ENCODE measurements around the gene SHOX. TPM values are rescaled to one million over a fixed set of nuclear protein-coding genes. Genes with fewer than 3 reads are reported as not detected.
A peak's percentile ranks its signal among the peaks of the same experiment; 100 is the strongest.

The SHOX gene
- total RNA-seq, 2 donors from 2014 or later, result not detected

DNA sequence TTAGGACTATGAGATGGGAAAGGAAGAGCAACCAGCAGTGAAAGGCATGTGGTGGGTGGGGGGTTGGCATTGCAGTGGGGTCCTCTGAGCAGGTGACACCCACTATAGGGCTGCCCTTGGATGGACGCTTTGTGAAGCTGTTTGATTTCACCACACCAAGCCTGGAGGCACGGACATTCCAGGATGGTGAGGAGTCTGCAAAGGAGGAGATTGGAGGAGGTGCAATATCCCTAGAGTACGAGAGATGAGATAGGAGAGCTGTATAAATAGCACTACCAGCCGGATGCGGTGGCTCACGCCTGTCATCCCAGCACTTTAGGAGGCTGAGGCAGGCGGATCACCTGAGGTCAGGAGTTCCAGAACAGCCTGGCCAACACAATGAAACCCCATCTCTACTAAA, 42.3 kb downstream of the SHOX start:
- H3K9me3 Mint-ChIP-seq, result no peaks in the 10 kb centered on the region
- H3K27ac Mint-ChIP-seq, result no peak overlapping the region
- no peaks in the 10 kb centered on the region for H3K36me3 Mint-ChIP-seq
- DNase-seq (ENCODE audit: low spot score in 2 of 2), result no peak
- ATAC-seq, result no peak

DNA sequence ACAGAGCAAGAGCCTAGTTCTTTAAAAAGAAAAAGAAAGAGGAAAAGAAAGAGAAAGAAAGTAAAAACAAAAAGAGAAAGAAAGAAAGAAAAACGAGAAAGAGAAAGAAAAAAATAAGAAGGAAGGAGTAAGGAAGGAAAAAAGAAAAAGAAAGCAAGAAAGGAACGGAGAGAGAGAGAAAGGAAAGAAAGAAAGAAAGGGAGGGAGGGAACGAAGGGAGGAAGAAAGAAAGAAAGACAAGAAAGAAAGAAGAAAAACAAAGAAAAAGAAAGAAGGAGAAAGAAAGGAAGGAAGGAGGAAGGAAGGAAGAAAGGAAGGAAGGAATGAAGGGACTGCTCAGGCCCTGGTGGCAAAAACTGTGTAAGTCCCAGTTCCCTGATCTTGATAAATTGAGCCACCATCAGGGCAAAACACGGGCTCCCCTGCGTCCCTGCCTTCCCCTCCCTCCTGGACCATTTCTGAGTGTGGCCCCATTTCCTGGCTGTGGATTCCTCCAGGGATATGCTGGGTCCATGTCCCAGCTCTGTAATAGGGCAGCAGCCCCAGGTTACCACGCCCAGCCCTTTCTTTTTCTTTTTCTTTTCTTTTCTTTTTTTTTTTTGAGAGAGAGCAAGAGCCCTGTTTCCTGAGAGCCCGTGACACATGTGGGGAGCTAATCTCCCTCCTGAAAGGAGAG, 44.8 kb downstream of the SHOX start:
- Mint-ChIP-seq H3K27ac (peak overlapping the region in 1 of 2 donors; percentile 5), H3K36me3 (peaks cover 0 to 6% of the 10 kb centered on the region in 2 donors), H3K9me3 (peaks cover 8 to 10% of the 10 kb centered on the region in 2 donors)
- DNase-seq (ENCODE audit: low spot score in 2 of 2) (no peak), ATAC-seq (no peak)

- ATAC-seq, result no peak
- DNase-seq (ENCODE audit: low spot score in 2 of 2), result no peak
- Mint-ChIP-seq H3K36me3 (peaks cover 0 to 6% of the 10 kb centered on the region in 2 donors), H3K9me3 (peaks cover 8 to 10% of the 10 kb centered on the region in 2 donors), H3K27ac (no peak overlapping the region)
Measured at GRCh38 chrX:675955-676295, 45.3 kb downstream of the SHOX start.

- H3K9me3 Mint-ChIP-seq, result peaks cover 19 to 20% of the 10 kb centered on the region in 2 donors
- ATAC-seq, result no peak
- H3K27ac Mint-ChIP-seq, result no peak overlapping the region
- H3K36me3 Mint-ChIP-seq, result peaks cover 0 to 6% of the 10 kb centered on the region in 2 donors
- DNase-seq (ENCODE audit: low spot score in 2 of 2), result no peak
Measured at GRCh38 chrX:677376-677775, 46.8 kb downstream of the SHOX start.

DNA sequence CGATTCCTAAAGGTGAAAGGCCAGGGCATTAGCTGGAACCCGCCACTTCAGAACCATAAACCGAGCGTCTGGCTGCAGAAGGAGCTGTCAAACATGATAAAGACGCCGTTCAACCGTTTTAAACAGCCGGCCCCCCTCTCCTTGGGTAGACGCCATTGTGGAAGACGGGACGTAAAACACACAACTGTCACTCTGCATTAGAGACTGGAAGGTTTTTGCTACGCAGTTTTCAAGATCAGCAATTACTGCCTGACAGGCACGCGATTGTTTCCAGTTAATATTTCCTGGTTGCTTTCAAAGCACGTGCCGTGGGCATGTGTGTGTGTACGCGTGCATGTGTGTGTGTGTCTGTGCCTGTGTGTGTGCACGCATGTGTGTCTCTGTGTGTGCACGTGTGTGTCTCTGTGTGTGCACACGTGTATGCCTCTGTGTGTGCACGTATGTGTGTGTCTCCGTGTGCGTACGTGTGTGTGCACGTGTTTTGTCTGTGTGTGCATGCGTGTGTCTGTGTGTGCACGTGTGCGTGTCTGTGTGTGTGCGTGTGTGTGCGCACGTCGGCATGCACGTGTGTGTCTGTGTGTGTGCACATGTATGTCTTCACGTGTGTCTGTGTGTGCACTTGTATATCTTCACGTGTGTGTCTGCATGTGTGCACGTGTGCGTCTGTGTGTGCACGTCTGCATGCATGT, 48.8 kb downstream of the SHOX start:
- no peak for ATAC-seq
- H3K9me3 Mint-ChIP-seq, result peaks cover 19 to 20% of the 10 kb centered on the region in 2 donors

GRCh38 chrX:680062-680461, 49.5 kb downstream of the SHOX start:
- DNase-seq (ENCODE audit: low spot score in 2 of 2) (no peak), ATAC-seq (no peak)
- Mint-ChIP-seq H3K36me3 (peaks cover 0 to 6% of the 10 kb centered on the region in 2 donors), H3K27ac (no peak overlapping the region), H3K9me3 (peaks cover 19 to 20% of the 10 kb centered on the region in 2 donors)

More for the DNA sequence above, 48.8 kb downstream of the SHOX start:
- DNase-seq (ENCODE audit: low spot score in 2 of 2), result no peak
- no peak overlapping the region for H3K27ac Mint-ChIP-seq
- peaks cover 0 to 6% of the 10 kb centered on the region in 2 donors for H3K36me3 Mint-ChIP-seq

GRCh38 chrX:681989-682388, 51.4 kb downstream of the SHOX start:
- DNase-seq (ENCODE audit: low spot score in 2 of 2) (no peak), ATAC-seq (no peak)
- peaks cover 23 to 28% of the 10 kb centered on the region in 2 donors for H3K9me3 Mint-ChIP-seq
- H3K36me3 Mint-ChIP-seq, result peaks cover 0 to 6% of the 10 kb centered on the region in 2 donors
- H3K27ac Mint-ChIP-seq, result peak overlapping the region in 1 of 2 donors; percentile 16

- Mint-ChIP-seq H3K27ac (no peak overlapping the region), H3K36me3 (peaks cover 0 to 6% of the 10 kb centered on the region in 2 donors), H3K9me3 (peaks cover 23 to 28% of the 10 kb centered on the region in 2 donors)
- no peak for ATAC-seq
- no peak for DNase-seq (ENCODE audit: low spot score in 2 of 2)
Measured at GRCh38 chrX:682892-683291, 52.3 kb downstream of the SHOX start.

- Mint-ChIP-seq H3K9me3 (peaks cover 23 to 28% of the 10 kb centered on the region in 2 donors), H3K36me3 (peaks cover 0 to 6% of the 10 kb centered on the region in 2 donors), H3K27ac (no peak overlapping the region)
- ATAC-seq (no peak), DNase-seq (ENCODE audit: low spot score in 2 of 2) (no peak)
Measured at GRCh38 chrX:683576-683975, 53.0 kb downstream of the SHOX start.

DNA sequence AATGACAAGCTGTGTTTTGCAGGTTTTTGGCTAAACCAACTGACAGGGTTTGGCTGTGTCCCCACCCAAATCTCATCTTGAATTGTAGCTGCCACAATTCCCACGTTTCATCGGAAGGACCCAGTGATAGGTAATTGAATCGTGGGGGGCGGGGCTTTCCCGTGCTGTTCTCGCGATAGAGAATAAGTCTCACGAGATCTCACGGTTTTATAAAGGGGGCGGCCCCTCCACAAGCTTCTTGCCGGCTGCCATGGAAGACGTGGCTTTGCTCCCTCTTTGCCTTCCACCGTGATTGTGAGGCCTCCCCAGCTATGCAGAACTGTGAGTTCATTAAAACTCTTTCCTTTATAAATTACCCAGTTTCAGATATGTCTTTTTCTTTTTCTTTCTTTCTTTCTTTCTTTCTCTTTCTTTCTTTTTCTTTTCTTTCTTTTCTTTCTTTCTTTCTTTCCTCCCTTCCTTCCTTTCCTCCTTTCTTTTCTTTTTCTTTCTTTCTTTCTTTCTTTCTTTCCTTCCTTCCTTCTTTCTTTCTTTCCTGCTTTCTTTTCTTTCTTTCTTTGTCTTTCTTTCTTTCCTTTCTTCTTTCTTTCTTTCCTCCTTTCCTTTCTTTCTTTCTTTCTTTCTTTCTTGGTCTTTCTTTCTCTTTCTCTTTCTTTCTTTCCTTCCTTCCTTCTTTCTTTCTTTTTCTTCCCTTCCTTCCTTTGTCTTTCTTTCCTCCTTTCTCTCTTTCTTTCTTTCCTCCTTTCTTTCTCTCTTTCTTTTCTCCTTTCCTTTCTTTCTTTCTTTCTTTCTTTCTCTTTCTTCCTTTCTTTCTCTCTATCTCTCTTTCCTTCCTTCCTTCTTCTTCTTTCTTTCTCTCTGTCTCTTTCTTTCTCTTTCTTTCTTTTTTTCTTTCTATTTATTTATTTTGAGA, 54.8 kb downstream of the SHOX start:
- H3K9me3 Mint-ChIP-seq, result peaks cover 13 to 19% of the 10 kb centered on the region in 2 donors
- no peaks in the 10 kb centered on the region for H3K36me3 Mint-ChIP-seq
- H3K27ac Mint-ChIP-seq, result no peak overlapping the region
- ATAC-seq, result no peak
- DNase-seq (ENCODE audit: low spot score in 2 of 2), result no peak

GRCh38 chrX:689983-690382, 59.4 kb downstream of the SHOX start:
- Mint-ChIP-seq H3K36me3 (peaks cover 0 to 7% of the 10 kb centered on the region in 2 donors), H3K27ac (no peak overlapping the region)
- DNase-seq (ENCODE audit: low spot score in 2 of 2), result no peak

GRCh38 chrX:694800-695199, 64.2 kb downstream of the SHOX start:
- Mint-ChIP-seq H3K9me3 (peaks cover 9 to 11% of the 10 kb centered on the region in 2 donors), H3K27ac (no peak overlapping the region), H3K36me3 (peaks cover 13 to 18% of the 10 kb centered on the region in 2 donors)
- no peak for ATAC-seq
- no peak for DNase-seq (ENCODE audit: low spot score in 2 of 2)

More at GRCh38 chrX:689983-690382, 59.4 kb downstream of the SHOX start:
- peaks cover 11 to 16% of the 10 kb centered on the region in 2 donors for H3K9me3 Mint-ChIP-seq
- no peak for ATAC-seq

DNA sequence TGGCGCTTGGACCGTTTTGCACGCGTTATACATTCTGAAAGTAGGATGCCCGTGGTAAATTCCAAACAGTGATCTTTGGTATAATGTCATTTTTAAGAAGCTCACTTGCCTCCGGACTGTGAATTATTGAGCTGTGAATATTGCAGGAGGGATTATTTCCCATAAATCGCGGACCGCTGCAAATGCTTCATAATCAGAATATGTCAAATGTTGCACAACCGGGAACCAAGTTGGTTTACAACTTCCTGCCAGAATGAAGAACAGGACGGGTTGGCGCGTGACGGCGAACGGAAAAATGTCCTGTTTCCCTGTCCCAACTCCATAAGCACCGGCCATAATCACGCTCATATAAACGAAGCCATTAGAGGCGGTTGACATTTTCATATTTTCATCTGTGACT, 67.6 kb downstream of the SHOX start:
- Mint-ChIP-seq H3K27ac (no peak overlapping the region), H3K9me3 (peaks cover 10 to 14% of the 10 kb centered on the region in 2 donors), H3K36me3 (peaks cover 13 to 22% of the 10 kb centered on the region in 2 donors)
- ATAC-seq, result no peak
- DNase-seq (ENCODE audit: low spot score in 2 of 2), result no peak

DNA sequence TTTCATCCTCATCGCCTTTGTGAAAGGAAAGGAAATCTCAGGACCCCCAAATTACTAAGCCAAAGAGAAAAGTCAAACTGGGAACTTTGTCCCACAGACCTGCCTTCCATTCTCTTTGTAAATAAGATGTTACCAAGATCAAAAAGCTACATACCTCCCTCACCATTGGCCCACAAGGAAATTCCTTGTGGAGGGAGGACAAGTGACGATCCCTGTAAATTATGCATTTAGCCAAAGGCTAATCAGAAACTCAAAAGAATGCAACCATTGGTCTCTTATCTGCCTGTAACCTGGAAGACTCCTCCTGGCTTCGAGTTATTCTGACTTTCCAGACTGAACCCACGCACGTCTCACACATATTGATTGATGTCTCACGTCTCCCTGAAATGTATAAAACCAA, 70.3 kb downstream of the SHOX start:
- DNase-seq (ENCODE audit: low spot score in 2 of 2), result no peak
- H3K27ac Mint-ChIP-seq, result no peak overlapping the region
- H3K9me3 Mint-ChIP-seq, result peaks cover 14 to 21% of the 10 kb centered on the region in 2 donors
- peaks cover 13 to 19% of the 10 kb centered on the region in 2 donors for H3K36me3 Mint-ChIP-seq
- no peak for ATAC-seq

DNA sequence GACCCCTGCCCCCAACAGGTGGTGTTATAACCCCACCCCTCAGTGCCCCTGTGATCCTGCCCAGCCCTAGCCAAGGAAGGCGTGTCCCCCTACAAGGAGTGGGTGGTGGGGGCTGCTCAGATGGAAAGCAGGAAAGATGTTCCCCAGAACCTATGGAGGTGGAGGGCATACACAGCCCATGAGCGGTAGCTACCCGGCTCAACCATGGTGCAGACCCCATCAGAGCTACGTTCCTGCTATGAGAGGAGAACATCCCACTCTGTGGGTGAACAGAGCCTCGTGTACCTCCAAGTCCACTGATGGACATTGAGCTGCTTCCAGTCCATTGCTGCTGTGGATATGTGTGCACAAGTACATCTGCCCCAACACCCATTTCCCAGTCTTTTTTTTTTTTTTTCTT, 71.1 kb downstream of the SHOX start:
- ATAC-seq (no peak), DNase-seq (ENCODE audit: low spot score in 2 of 2) (no peak)
- H3K9me3 Mint-ChIP-seq, result peaks cover 21% of the 10 kb centered on the region in 2 donors
- no peak overlapping the region for H3K27ac Mint-ChIP-seq
- peaks cover 18 to 19% of the 10 kb centered on the region in 2 donors for H3K36me3 Mint-ChIP-seq

- H3K9me3 Mint-ChIP-seq, result peaks cover 21 to 28% of the 10 kb centered on the region in 2 donors
- no peak overlapping the region for H3K27ac Mint-ChIP-seq
- ATAC-seq (no peak), DNase-seq (ENCODE audit: low spot score in 2 of 2) (no peak)
- peaks cover 16 to 22% of the 10 kb centered on the region in 2 donors for H3K36me3 Mint-ChIP-seq
Measured at GRCh38 chrX:703466-703865, 72.9 kb downstream of the SHOX start.

- Mint-ChIP-seq H3K9me3 (peaks cover 21 to 28% of the 10 kb centered on the region in 2 donors), H3K36me3 (peaks cover 14 to 19% of the 10 kb centered on the region in 2 donors), H3K27ac (no peak overlapping the region)
- DNase-seq (ENCODE audit: low spot score in 2 of 2) (no peak), ATAC-seq (no peak)
Measured at GRCh38 chrX:703866-704265, 73.3 kb downstream of the SHOX start.

All from activated naive CD4-positive, alpha-beta T cell treated with anti-CD3 and anti-CD28 coated beads, Interleukin-2, amount 50 U/mL, for 72 hours (primary cell).